ENCODE measurements around the gene DNAAF8. TPM values are rescaled to one million over a fixed set of nuclear protein-coding genes. Genes with fewer than 3 reads are reported as not detected.
"Not testable (repeated sequence)": the region's sequence is repeated elsewhere in the genome, so short reads cannot be mapped to it uniquely, and the experiment has no call there.

The DNAAF8 gene
- total RNA-seq, 2 donors from 2014 or later: 0.32 to 0.43 TPM

DNA sequence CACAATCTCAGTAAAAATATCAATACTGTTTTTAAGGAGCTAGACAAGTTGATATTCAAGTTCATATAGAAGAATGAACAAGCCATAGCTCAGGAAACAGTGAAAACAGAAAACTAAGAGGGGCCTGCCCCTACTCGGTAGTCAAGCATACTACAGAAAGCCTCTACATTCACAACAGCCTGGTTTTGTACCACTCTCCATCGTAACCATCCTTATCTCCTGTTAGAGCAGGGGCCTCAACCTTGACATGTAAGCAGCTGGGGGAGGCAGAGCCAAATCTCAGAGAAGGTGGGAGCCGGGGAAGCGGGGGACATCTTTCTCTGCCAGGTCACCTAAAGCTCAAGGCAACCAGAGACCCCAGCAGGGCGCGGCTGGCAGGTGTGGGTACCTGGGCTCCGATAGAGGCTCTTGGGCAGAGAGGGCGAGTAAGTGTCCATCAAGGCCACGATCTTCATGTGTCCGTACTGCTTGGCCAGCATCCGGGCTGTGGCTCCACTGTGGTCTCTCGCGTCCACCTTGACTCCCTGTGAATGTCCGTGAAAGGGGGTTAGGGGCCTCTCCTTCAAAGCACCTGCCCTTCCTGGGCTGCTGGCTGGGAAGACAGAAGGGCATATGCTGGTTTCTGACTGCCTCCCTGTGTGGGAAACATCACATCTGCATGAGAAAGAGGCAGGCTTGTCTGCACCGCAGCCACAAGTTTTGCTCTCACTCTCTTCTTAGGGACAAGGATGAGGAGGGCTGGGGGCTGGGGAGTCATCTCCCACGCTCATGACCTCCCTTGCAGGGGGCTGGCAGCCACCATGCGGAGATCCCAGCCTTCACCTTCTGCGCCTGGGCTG lies 20.5 kb upstream of the DNAAF8 start:
- no peak for DNase-seq (ENCODE audit: low spot score)
- intact Hi-C loops (cut with DNase I): no loop called here

- no peak for DNase-seq (ENCODE audit: low spot score)
- intact Hi-C loops (cut with DNase I): no loop called here
Observed at GRCh38 chr16:4714996-4715395, 19.3 kb upstream of the DNAAF8 start.

GRCh38 chr16:4718466-4718865 lies 15.9 kb upstream of the DNAAF8 start:
- DNase-seq (ENCODE audit: low spot score): no peak
- intact Hi-C loops (cut with DNase I): no loop called here

- DNase-seq (ENCODE audit: low spot score): no peak
- intact Hi-C loops (cut with DNase I): no loop called here
Observed at GRCh38 chr16:4723071-4723767, 11.1 kb upstream of the DNAAF8 start.

GRCh38 chr16:4724661-4725270 lies 9.6 kb upstream of the DNAAF8 start:
- intact Hi-C loops (cut with DNase I): no loop called here
- DNase-seq (ENCODE audit: low spot score): no peak

DNA sequence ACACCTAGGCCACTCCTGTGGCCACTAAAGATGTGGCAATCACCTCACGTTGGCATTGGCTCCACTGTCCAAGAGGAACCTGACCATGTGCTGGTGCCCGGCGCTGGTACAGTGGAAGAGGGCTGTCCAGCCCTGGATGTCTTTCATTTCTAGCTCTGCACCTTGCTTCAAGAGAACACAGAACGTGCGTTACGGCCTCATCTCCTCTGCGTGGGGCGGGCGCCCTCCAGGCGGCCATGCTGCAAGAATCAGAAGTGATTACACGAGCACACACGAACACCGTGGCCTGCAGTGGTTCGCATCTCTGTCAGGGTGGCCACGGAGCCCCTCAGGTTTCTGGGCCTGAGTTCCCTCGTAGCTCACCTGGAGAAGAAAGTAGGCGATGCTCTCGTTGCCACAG lies 7.7 kb upstream of the DNAAF8 start:
- DNase-seq (ENCODE audit: low spot score): no peak
- intact Hi-C loops (cut with DNase I): no loop called here

DNA sequence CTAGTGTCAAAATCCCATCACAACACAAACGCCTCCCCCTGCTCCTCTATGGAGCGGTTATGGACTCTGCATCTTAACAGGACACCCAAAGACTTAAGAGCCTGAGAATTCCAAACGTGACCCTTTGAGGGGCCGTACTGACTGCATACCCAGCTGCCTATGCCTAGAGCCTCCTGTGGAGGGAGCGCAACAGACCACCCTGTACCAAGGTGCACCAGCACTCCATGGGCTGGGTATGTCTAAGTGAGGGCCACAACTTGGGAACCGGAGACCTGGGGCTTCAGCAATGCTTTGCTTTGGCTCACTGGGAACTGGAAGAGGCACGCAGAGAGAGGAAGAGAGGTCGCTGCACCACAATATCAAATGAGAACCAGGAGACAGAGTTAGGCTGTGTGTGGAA lies 5.7 kb upstream of the DNAAF8 start:
- DNase-seq (ENCODE audit: low spot score): no peak
- intact Hi-C loops (cut with DNase I): no loop called here

DNA sequence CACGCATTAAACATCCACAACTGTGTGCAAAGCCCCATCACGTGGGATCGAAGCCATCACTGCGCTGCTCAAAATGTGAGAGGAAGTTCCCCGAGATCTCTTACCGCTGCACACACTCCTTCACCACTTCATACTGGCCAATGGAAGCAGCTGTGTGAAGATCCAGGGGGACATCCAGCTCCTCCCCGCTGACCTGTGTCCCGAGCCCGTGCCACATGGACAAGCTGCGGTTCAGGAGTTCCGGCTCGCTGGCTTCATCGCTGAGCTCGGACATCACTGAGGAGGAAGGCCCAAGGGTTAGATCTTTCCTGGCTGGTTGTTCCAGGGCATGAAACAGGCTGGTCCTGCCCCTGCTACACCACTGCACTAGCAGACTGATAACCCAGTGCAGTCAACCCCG lies 4.5 kb upstream of the DNAAF8 start:
- intact Hi-C loops (cut with DNase I): no loop called here
- DNase-seq (ENCODE audit: low spot score): no peak

- DNase-seq (ENCODE audit: low spot score): no peak
- intact Hi-C loops (cut with DNase I): no loop called here
Observed at GRCh38 chr16:4733211-4733742, 1.1 kb upstream of the DNAAF8 start.

GRCh38 chr16:4733747-4734062 lies 632 bp upstream of the DNAAF8 start:
- intact Hi-C loops (cut with DNase I): no loop called here
- no peak for DNase-seq (ENCODE audit: low spot score)

- DNase-seq (ENCODE audit: low spot score): peak; percentile 95
- intact Hi-C loops (cut with DNase I): no loop called here
Observed at GRCh38 chr16:4734730-4735535, 596 bp downstream of the DNAAF8 start.

GRCh38 chr16:4736546-4736945 lies 2.2 kb downstream of the DNAAF8 start:
- intact Hi-C loops (cut with DNase I): no loop called here

DNA sequence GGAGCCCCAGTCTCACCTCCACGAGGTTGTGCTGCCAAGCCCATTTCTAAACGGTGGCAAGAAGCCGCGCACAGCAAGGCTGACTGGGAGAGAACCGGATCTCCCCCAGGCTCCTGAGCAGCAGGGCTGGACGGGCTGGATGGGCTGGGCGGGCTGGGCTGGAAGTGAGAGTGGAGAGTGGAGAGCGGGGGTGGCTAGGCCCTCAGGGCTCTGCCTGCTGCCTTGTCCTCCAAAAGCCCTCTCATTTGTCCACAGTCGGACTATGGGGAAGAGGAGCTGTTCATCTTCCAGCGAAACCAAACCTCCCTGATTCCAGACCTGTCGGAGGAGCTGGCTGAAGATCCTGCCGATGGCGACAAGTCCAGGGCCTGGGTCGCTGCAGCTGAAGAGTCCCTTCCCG lies 3.2 kb downstream of the DNAAF8 start:
- intact Hi-C loops (cut with DNase I): no loop called here
- no peak for DNase-seq (ENCODE audit: low spot score)

More at GRCh38 chr16:4736546-4736945, 2.2 kb downstream of the DNAAF8 start:
- no peak for DNase-seq (ENCODE audit: low spot score)

DNA sequence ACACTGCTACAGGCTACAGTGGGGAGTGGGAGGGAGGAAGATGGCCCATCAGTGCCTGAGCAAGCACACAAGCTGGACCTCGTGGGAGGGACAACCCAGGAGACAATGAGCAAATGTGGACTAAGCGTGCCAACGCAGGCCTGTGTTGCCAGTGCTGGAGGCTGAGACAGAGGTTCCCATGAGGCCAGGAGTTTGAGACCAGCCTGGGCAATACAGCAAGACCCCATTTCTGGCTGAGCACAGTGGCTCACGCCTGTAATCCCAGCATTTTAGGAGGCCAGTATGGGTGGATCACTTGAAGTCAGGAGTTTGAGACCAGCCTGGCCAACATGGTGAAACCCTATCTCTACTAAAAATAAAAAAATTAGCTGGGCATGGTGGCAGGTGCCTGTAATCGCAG lies 4.0 kb downstream of the DNAAF8 start:
- intact Hi-C loops (cut with DNase I); DNase-seq (ENCODE audit: low spot score): not testable (repeated sequence)

GRCh38 chr16:4743226-4743878 lies 9.0 kb downstream of the DNAAF8 start:
- DNase-seq (ENCODE audit: low spot score): no peak
- intact Hi-C loops (cut with DNase I): no loop called here

DNA sequence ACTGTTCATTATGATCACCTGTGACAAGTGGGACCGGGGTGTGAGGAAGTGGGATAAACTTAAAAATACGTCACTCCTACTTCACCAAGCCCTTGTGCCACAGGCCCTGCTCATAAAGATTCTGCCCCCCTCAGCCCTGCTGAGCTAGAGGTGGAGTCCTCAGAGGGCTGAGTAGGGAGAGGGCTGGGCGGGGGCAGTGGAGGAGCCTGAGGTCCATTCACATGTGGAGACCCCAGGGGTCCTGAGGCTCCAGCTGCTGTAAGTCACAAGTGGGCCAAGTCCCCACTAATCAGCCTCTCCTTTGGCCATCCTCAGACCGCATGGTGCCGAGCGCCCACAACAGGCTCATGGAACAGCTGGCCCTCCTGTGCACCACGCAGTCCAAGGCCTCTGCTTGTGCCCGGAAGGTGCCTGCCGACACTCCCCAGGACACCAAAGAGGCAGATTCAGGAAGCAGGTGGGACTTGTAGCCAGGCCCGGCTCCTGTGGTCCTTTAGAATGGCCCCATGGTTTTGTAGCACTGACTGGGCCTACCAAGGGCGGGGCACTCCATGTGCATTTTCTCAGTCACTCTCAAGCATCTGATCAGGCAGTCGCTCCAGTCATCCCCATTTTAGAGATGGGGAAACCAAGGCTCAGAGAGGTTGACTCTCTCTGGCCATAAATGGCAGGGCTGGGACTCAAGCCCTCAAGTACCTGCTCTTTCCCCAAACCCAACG lies 10.4 kb downstream of the DNAAF8 start:
- DNase-seq (ENCODE audit: low spot score): no peak
- intact Hi-C loops (cut with DNase I): no loop called here

GRCh38 chr16:4745274-4745569 lies 10.9 kb downstream of the DNAAF8 start:
- no peak for DNase-seq (ENCODE audit: low spot score)
- intact Hi-C loops (cut with DNase I): no loop called here

GRCh38 chr16:4746215-4746614 lies 11.9 kb downstream of the DNAAF8 start:
- intact Hi-C loops (cut with DNase I): no loop called here
- DNase-seq (ENCODE audit: low spot score): no peak
